Lower leg skin (tissue), 4 donors: ENCODE results near the gene B4GALNT3. TPM values are rescaled to one million over a fixed set of nuclear protein-coding genes. Genes with fewer than 3 reads are reported as not detected.
A peak's percentile ranks its signal among the peaks of the same experiment; 100 is the strongest.

Experiments
- DNase-seq, 2 donors: peaks; one replicate each; pipeline ENCODE4 v3.0.0-alpha.2; 2019; ENCODE audit warnings: low spot score in 2 of 2
- H3K4me3 ChIP-seq: fragments of 200-600 bp; sonication (generic); 2 replicates; pipeline ENCODE4 v1.5.1; 2017; ENCODE audit warnings: mild to moderate bottlenecking, low read depth; ENCODE audit not compliant: poor library complexity, severe bottlenecking
- CTCF ChIP-seq, 3 donors: fragments of 450-650 bp; IDR thresholded peaks; one replicate each; pipeline ENCODE4 v1.5.1; 2016; ENCODE audit warnings: antibody characterized with exemption in 3 of 3, mild to moderate bottlenecking in 3 of 3, moderate library complexity in 2 of 3
- POLR2A ChIP-seq, 2 donors: fragments of 450-650 bp; IDR thresholded peaks; one replicate each; pipeline ENCODE4 v1.6.1; 2016 to 2017; ENCODE audit warnings: antibody characterized with exemption in 2 of 2, mild to moderate bottlenecking in 1 of 2, moderate library complexity in 1 of 2
- WGBS, 2 donors: methylation state at CpG; one replicate each; pipeline ENCODE4 v1.1.5; 2018; 5-methylcytosine and 5-hydroxymethylcytosine counted together
- intact Hi-C: fragments of 100-400 bp; cut with DNase I; formaldehyde crosslinking; loops from one replicate; pipeline ENCODE4 v1.15.0; 2023; ENCODE audit warnings: low total_unique reads
- total RNA-seq, 4 donors: library from RNA; depleted of rRNA; stranded (reverse); fragments of >200 nt; gene quantifications; one replicate each; pipeline ENCODE4 v1.1.0, GENCODE V29; 2016

B4GALNT3 gene
- total RNA-seq, 4 donors from 2014 or later: 35.8 to 65.4 (median 47.6) TPM

- TF ChIP-seq CTCF (IDR thresholded peaks at IDR 0.05): no peak
- no peak for TF ChIP-seq POLR2A (IDR thresholded peaks at IDR 0.05)
- 92 to 93% methylated on average over 11 of the region's 11 CpGs for WGBS, 2 donors
- intact Hi-C loops: no loop called here
- peak in 1 of 2 donors; percentile 48 for DNase-seq
- H3K4me3 ChIP-seq: no peak overlapping the region
Observed at GRCh38 chr12:496736-497135, 37.0 kb downstream of the B4GALNT3 start.

- no peak for TF ChIP-seq POLR2A (IDR thresholded peaks at IDR 0.05)
- no peak for TF ChIP-seq CTCF (IDR thresholded peaks at IDR 0.05)
- intact Hi-C loops: no loop called here
- peak in 1 of 2 donors; percentile 49 for DNase-seq
- H3K4me3 ChIP-seq: no peak overlapping the region
- WGBS, 2 donors: 83 to 86% methylated on average over 9 of the region's 9 CpGs
Observed at GRCh38 chr12:497501-498160, 37.9 kb downstream of the B4GALNT3 start.

GRCh38 chr12:499837-500458, 40.2 kb downstream of the B4GALNT3 start:
- no peak overlapping the region for H3K4me3 ChIP-seq
- intact Hi-C loops: no loop called here
- DNase-seq: peak in 1 of 2 donors; percentile 61
- 76 to 78% methylated on average over 8 of the region's 8 CpGs for WGBS, 2 donors
- TF ChIP-seq CTCF (IDR thresholded peaks at IDR 0.05) (no peak), POLR2A (IDR thresholded peaks at IDR 0.05) (no peak)

GRCh38 chr12:501722-502447, 42.1 kb downstream of the B4GALNT3 start:
- no peak overlapping the region for H3K4me3 ChIP-seq
- intact Hi-C loops: no loop called here
- WGBS, 2 donors: 83 to 88% methylated on average over 14 of the region's 14 CpGs
- peak in 1 of 2 donors; percentile 68 for DNase-seq
- TF ChIP-seq CTCF (IDR thresholded peaks at IDR 0.05) (no peak), POLR2A (IDR thresholded peaks at IDR 0.05) (no peak)

- H3K4me3 ChIP-seq: no peak overlapping the region
- intact Hi-C loops: no loop called here
- TF ChIP-seq POLR2A (IDR thresholded peaks at IDR 0.05) (no peak), CTCF (IDR thresholded peaks at IDR 0.05) (no peak)
- peak; percentile 48 to 81 for DNase-seq
- 40 to 46% methylated on average over 7 of the region's 7 CpGs for WGBS, 2 donors
Observed at GRCh38 chr12:503111-503761, 43.5 kb downstream of the B4GALNT3 start.
